T-helper 9 cell (primary cell): Measurements from ENCODE around the gene ARHGAP20.
"Not testable (repeated sequence)": the region's sequence is repeated elsewhere in the genome, so short reads cannot be mapped to it uniquely, and the experiment has no call there.

Experiments used
- DNase-seq: peaks from one replicate; pipeline ENCODE4 v3.0.0-alpha.2; 2020

ARHGAP20 gene

DNA sequence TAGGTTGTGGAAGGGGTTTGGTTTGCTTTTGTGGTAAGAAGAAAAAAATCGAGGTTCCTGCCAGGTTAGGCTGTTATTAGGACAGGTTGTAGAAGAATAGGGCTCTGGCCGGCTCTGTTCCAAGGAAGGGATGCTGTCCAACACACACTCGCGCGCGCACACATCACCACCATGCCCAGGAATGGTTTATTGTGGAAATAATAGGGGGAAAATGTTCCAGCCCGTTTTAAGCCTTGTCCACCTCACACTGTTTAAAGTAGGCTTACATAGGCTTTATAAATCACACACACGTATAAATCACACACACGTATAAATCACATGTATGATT, 1.2 kb upstream of the ARHGAP20 start:
- DNase-seq, result no peak

DNA sequence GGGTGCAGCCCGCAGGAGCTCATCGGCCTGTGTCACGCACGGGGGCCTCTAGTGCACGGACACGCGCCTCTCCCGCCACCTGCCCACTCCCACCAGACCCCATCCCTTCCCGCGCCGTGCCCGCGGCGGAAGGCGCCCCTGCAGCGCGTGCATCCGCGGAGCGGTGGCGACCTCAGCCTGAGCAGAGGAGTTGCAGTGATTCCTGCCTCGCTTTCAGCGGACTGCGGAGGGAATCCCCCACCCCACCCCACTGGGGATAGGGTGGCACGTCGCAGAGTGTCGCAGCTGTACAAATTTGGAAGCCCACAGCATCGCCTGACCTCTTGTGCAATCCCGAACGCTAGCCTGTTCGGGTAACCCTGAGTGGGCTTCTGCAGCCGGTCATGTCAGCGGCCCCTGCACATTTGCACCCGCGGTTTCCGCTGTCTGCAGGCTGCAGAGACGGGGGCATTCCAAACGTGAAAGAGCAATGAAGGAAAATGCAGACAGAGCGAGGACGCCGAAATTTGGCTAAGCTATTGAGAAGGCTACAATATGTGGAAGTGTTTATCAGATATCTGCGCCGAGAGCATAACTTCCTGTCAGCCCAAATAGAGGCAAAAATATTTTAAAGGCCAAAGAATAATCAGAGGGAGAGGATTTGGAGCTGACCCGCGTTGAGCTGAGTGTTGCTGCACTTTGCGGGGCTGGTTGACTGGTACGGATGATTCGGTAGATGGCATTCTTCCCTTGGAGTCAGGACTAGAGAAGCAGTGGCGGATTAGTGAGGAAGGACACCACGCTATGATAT, 617 bp upstream of the ARHGAP20 start:
- DNase-seq, result no peak

DNA sequence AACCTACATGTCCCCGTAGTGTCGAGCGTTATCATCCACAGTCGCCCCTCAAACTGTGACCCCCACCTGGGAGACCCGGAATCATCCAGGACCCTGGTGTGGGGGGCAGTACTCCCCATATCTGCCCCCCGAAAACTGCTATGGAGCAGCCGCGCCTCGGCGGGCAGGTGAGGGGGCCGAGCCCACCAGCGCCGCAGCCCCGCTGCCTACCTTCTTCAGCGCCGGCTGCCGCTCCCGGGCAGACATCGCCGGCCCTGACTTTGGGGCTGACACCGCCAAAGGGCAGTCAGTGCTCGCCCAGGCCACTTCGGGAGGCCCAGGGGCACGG, 825 bp downstream of the ARHGAP20 start:
- DNase-seq, result no peak

DNA sequence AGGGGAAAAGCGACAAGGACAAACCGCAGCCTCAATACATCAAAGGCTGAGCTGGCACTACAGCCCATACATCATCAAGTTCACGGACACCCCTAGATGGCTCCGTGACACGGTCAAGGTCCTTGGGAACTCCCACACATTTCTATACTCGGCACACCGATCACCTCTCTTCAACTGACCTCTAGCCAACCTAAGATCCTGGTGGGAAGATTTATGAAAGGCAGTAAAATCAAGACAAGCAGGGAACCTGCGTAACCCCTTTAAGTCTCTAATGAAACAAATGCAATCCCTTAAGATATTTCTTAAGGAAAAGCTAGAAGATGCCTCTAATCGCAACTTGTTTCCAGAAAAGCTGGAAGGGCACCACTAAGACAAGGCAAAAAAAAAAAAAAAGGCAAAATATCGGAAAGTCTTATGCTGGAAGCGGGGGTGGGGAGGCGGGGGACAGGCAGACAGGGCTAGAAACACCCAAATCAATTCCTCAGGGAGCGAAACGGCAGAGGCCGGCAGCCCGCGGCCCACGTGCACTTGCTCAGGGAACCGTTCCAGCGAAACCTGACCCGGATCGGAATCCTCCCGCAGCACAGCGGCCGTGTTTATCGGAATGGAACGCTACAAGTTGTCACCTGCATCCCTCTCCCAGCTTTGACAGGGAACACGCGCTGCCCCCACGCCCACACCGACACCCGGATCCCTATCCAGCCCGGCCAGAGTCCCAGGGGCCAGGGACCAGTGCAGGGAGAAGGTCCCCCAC, 1.4 kb downstream of the ARHGAP20 start:
- DNase-seq, result no peak

DNA sequence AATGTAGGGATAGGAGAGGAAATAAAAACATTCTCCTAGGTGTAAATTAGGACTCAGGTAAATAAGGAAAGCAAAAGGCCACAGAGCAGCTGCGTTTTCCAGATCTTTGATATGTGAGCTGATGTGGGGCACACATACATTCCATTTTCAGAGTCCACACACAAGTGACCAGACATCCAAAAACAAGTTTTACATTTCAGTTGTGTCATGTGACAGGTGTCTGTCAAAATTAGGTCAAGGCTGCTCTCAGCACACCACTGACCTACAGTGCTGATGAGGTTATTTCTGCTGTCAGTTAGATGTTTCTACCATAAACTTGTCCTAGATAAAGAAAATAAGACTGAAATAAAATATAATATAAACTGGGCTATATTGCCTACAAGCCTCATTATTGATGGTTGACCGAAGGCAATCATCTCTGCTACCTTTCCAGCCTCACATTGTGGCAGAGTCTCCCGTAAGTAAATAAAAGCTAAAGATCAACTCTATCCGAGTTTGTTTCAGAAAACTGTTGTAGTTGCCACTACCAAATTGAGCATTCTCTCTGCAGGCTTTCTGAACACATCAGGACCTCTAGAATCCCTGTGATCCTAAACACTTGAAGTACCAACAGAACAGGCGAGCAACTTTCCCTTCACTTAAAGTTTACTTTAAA, 7.9 kb downstream of the ARHGAP20 start:
- DNase-seq, result no peak

DNA sequence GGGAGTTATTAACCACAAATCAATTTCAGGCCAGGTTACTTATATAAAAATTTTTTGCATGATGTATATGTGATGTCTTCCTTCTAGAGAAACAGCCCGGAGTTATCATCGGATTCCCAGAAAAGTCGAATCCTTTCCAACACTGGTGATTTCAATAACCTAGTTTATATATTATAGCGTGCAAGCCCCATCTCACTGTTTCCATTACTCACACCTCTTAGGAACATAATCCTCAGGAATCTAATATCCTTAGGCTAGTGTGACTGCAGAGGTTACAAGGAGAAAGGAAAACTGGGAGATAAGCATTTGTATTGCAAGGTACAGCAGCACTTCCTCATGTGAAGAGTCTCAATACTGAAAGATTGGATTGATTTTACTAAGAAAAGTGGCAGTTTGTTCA, 20.3 kb downstream of the ARHGAP20 start:
- DNase-seq, result no peak

DNA sequence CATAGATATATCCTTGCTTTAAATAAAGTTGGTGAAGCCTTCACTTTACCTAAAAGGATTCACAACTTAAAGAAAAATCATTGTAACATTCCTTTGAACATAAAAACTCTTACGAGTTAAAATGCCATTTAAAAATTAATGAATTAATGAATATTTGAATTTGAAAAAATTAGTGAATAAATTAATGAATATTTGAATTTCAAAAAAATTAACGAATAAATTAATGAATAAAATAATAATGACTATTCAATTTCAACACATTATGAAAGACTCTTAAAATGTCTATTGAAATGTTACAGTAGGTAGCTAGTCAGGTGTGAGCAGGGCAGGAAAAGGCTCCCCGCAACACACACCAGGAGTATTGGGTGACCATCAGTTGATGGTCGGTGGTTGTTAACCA, 22.9 kb downstream of the ARHGAP20 start:
- no peak for DNase-seq

DNA sequence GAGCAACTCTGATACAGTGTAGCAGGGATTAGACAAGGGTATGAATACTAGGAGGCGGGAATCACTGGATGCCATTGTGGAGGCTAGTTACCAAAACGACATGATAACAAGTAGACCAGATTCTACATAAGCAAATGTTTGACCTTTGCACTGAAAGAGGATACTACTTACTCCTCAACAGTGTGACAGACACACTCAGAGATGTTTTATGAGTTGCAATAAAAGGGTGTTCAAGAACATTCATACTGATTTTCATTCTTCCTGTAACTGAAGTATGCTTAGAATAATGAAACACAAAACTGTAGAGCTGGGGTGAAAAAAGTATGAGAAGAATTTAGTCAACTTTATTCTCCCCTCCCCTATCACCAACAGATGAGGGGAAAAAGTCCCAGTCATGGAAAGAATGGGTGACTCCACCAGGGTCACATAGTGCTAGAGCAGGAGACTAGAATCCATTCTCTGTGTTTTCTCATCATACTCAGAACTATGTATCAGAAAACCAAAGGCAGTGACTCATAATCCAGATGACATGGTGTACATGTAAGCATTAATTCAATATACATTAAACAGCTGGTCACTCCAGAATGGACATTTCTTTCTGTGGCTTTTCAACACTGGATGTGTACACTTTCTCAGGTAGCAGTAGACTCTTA, 32.8 kb downstream of the ARHGAP20 start:
- no peak for DNase-seq

DNA sequence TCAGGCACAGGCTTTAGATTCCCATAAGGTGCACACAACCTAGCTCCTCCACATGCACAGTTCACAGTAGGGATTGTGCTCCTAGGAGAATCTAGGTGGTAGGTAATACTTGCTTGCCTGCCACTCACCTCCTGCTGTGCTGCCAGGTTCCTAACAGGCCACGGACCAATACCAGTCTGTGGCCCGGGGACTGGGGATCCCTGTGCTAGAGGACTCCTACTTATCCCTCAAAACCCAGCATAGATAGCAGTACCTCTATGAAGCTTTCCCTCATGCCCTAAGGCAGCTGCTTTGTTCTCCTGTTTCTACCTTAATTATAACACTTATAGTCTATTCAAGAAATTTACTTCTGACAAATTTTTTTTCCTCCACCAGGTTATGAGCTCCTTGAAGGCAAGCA, 36.7 kb downstream of the ARHGAP20 start:
- DNase-seq, result no peak

DNA sequence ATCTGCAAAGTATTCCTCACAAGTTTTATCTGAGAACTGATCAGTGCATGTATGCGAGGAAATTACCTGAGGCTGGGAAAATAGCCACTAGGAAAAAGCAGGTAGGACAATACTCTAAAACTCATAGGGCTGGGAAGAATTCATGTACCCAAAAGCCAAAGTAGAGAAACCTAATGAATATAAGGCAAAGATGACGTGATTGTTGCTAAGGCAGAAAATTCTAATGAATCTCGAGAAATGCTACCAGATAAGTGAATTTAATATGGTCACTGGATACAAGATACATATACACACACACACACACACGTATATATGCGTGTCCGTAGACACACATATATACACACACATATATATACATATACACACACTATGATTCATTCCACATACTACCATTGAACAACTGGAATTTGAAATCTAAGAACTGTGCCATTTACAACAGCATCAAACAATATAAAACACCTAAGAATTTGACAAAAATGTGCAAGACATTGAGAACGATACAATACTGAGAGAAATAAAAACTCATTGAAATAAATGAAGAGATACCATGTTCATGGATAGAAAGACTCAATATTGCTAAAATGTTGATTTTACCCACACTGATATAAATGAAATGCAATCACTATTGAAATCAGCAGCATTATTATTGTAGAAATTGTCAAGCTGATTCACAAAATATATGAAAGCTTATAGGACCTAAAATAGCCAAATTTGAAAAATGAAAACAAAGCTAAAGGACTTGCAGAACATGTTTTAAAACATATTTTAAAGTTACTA, 46.4 kb downstream of the ARHGAP20 start:
- no peak for DNase-seq

DNA sequence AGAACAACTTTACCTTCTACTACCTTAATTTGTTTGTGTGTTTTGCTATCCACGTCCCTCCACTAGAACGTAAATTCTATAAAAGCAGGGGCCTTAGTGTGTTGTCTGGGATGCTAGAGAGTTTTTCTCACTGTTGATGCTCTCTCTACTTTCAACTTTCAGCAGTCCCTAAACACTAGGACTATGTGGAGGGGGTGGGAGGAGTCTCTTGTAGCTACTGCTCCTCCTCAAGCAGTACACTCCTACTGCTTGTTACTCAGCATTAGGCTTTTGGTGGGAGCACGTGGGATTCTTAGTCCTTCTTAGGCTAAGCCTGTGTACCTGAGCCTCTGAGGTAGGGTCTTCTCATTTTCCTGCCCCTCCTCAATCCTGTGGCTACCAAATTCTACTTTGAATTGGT, 56.3 kb downstream of the ARHGAP20 start:
- no peak for DNase-seq

DNA sequence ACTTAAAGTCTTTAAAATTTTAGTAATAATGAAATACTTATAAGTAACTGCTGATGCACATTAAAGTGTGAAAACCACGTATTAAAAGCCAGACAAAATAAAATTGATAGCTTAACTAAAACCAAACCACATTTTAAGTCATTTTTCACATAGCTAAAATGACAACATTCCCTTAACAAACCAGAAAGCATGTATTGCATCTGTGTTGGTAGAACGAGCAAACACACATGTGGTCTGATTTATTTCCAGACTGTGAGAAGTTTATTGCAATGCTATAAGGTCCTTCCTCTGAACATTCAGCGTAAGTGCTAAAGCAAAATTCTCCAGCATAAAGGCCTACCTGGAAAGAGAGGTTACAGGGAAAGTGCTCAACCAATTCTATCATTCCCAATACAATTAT, 57.8 kb downstream of the ARHGAP20 start:
- DNase-seq, result no peak

DNA sequence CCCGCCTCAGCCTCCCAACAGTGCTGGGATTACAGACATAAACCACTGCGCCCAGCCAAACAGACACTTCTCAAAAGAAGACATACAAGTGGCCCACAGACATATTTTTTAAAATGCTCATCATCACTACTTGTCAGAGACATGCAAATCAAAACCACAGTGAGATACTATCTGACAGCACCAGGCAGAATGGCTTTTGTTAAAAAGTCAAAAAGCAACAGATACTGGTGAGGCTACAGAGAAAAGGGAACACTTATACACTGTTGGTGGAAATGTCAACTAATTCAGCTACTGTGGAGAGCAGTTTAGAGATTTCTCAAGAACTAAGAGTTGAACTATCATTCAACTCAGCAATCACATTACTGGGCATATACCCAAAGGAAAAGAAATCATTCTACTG, 67.0 kb downstream of the ARHGAP20 start:
- DNase-seq, result no peak

DNA sequence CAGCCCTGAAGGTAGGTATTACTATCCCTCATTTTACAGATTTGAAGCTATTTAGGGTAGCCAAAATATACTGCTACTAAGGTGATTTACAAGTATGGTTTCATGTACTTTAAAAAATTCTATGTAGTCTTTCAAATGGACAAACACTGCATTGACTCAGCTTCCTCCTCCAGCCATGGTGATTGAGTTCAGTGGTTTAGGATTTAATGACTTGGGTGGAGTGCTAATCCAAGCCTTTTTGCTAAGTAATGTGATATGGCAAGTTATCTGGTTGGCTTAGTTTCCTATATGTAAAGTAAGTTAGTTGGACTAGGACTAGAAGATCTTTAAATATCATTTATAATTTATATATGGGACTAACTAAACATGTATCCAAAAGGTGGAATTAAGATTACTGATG, 77.9 kb downstream of the ARHGAP20 start:
- no peak for DNase-seq

DNA sequence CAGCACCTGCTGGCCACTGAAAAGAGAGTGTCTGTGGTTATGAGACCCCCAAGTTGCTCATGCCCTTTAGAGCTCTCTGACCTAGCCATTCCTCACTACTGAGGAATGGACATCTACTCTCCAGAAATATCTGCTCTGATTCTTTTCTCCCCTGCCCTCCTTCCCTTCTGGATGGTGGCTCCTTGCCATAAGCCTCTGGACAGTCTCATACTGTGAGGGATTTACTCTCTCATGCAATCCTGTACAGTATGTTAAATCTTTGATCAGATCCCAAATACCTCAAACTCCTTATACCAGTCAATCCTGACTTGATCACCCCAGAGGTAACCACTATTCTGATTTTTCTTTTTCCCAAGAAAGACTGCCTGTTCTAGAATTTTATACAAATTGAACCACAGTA, 80.7 kb downstream of the ARHGAP20 start:
- no peak for DNase-seq

DNA sequence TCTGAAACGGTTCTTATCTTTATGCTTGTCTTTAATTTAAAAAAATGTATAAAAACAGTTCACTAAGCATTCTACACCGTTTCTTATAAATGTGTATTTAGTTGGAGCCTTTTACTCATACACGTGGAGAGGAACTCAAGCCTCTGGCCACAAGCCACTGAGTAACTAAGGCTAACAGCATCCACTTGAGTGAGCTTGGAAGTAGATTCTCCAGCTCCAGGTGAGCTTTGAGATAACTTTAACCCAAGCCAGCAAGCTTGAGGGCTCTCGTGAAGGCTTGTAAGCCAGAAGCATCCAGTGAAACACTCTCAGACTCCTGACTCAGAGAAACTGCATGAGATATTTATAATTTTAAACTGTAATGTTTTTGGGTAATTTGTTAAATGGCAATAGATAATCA, 82.6 kb downstream of the ARHGAP20 start:
- no peak for DNase-seq

DNA sequence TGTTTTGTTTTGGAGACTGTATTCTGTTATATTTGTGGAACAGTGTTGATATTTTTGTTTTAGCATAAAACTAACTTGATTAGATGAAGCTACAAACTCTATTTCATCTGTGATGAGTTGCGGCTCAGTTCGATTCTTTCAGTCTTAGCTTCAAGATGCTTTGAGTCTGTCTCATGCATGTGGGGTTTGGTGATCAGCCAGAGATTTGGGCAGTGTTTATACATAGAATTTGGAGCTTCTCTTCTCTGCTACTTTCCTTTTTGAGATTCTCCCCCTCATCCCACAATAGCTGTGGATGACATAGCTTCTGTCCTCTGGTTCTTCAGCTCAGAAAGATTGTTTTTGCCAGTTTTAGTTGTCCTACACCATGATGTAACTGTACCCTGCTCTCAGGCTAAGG, 90.4 kb downstream of the ARHGAP20 start:
- DNase-seq, result no peak

DNA sequence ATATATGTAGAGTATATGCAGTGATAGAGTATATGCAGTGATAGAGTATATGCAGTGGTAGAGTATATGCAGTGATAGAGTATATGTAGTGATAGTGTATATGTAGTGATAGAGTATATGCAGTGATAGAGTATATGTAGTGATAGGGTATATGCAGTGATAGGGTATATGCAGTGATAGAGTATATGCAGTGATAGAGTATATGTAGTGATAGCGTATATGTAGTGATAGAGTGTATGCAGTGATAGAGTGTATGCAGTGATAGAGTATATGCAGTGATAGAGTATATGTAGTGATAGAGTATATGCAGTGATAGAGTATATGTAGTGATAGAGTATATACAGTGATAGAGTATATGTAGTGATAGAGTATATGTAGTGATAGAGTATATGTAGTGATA, 92.9 kb downstream of the ARHGAP20 start:
- DNase-seq, result not testable (repeated sequence)

DNA sequence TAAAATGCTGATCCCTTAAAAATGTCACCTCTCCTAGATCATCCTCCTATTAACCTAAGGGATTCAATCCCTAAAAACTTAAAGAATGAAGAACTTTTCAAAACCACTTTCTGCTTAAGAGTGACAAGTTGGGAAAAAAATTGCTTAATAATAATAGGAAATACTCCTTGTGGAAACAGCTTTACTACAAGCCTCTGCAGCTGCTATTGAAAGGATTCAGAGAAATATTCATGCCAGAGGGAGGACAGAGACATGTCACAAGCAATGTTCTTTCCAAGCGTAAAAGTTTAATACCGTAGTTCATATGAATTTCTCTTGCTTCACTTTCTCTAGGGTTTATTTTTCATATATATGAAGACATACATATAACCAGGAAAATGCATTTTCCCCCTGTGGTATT, 98.2 kb downstream of the ARHGAP20 start:
- no peak for DNase-seq

DNA sequence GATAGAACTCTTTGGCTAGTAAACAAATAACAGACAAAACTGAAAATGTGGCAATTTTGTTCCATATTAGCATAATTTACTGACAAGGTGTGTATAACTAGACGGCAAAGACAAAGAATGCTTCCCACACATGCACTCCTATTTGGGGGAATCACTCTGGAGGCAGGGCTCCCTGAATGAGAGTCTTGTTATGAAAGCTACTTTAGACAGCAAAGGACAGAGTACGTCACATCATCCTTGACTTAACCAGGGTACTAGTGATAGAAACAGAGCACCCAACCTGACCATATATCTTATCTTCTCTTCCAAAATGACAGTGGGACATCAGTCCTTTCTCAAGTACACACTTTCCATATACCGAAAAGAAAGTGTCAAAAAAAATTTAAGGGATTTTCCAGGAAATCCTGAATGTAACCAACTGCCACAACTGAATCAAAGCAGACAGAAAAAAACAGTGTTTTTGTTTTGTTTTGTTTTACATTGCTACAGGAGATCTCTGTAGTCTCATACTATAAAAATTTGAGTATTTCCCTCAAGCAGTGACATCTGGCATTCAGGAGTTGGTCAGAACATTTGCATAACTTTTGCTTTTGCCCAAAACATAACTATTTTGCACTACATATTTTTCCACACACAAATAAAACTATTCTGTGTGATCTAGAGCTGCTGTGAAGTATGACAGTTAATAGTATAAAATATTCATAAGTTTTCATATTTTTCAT, 98.9 kb downstream of the ARHGAP20 start:
- no peak for DNase-seq

DNA sequence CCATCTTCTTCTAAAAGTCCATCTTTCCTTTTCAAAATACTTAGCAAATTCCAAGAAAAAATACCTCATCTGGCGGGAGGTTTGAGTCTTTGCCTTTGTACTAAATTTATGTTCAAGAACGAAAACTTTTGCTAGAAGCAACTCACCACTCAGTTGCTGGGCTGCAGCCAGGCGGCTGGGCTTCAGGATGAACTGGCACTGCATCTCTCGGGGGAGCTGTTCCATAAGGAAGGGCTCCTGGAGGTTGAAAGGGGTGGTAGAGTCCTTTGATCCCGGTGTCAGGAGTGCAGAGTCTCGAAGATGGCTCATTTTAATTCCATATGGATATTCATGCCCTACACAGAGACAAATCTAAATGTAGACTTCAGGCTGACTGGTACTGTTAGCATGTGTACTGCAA, 105.8 kb downstream of the ARHGAP20 start:
- DNase-seq, result no peak

DNA sequence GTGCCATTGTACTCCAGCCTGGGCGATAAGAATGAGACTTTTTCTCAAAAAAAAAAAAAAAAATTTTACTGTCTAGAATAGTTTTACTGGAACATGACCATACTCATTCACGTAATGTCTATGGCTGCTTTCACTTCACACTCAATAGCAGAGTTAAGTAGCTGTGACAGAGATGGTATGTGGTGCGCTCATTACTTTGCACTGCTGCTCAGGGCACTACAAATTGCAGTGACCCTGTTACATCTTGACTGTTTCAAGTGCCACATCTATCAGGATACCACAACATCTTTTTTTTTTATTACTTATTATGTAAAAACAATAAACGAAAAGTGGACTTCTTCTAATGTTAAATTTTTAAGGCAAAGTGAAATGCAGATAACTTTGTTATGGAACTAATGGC, 110.3 kb downstream of the ARHGAP20 start:
- DNase-seq, result no peak
